Endothelial cell of umbilical vein (primary cell): Measurements from ENCODE around the gene EPB41L4B. TPM values are rescaled to one million over a fixed set of nuclear protein-coding genes. Genes with fewer than 3 reads are reported as not detected.
"Not testable (repeated sequence)": the region's sequence is repeated elsewhere in the genome, so short reads cannot be mapped to it uniquely, and the experiment has no call there.

ENCODE experiments used
- BruUV-seq: library from RNA; stranded (reverse); fragments of 400-500 nt; replicated peaks from 2 replicates; lab custom pipeline; 2021; lab: Mats Ljungman, UMichigan
- CTCF ChIA-PET: fragments of 300-600, 350-600 bp; sonication (Branson Sonifier 250); formaldehyde crosslinking; loops from one replicate; lab custom pipeline; 2021; ENCODE audit warnings: antibody characterized with exemption, inconsistent platforms; lab: Charles Lee
- POLR2A ChIA-PET: fragments of 300-600, 350-600 bp; sonication (Branson Sonifier 250); formaldehyde crosslinking; loops from one replicate; lab custom pipeline; 2021; ENCODE audit warnings: antibody characterized with exemption, inconsistent platforms; lab: Charles Lee
- DNase-seq: peaks from one replicate; pipeline ENCODE4 v3.0.0-alpha.2; 2011; ENCODE audit warnings: low read depth, low spot score
- FAIRE-seq: peaks from 2 replicates; lab custom pipeline; 2011; peaks lifted over from hg19 to GRCh38; lab: Jason Lieb, UNC
- H2AFZ ChIP-seq: 2 replicates; pipeline ENCODE4 v1.6.0; 2012; ENCODE audit warnings: low read depth, low read length, control low read depth, inconsistent platforms
- H3K27ac ChIP-seq: 2 replicates; pipeline ENCODE4 v1.5.1; 2011; ENCODE audit warnings: low read depth, mild to moderate bottlenecking, control low read depth, low read length, moderate library complexity; ENCODE audit not compliant: insufficient read depth
- H3K27me3 ChIP-seq, 2 experiments: 2 replicates each; pipeline versions ENCODE4 v1.6.0 to v1.6.1; 2011; ENCODE audit warnings: low read length in 2 of 2, mixed read lengths in 1 of 2; ENCODE audit not compliant: control insufficient read depth in 2 of 2, insufficient read depth in 2 of 2
- H3K36me3 ChIP-seq, 2 experiments: 2 replicates in 1 of 2; 3 replicates in 1 of 2; pipeline ENCODE4 v1.5.1; 2011; ENCODE audit warnings: low read length in 2 of 2, mild to moderate bottlenecking in 1 of 2, moderate library complexity in 1 of 2; ENCODE audit not compliant: control insufficient read depth in 2 of 2, insufficient read depth in 2 of 2; ENCODE audit errors: extremely low read depth in 1 of 2
- H3K4me1 ChIP-seq: 3 replicates; pipeline ENCODE4 v1.5.1; 2011; ENCODE audit warnings: mild to moderate bottlenecking, low read length; ENCODE audit not compliant: control insufficient read depth, insufficient read depth; ENCODE audit errors: extremely low read depth
- H3K4me2 ChIP-seq: 2 replicates; pipeline ENCODE4 v1.6.1; 2011; ENCODE audit warnings: low read length, control low read depth, mixed read lengths; ENCODE audit not compliant: insufficient read depth
- H3K4me3 ChIP-seq, 3 experiments: fragments of 200-600 bp in 1 of 3; sonication (generic), shearing (Covaris generic) in 1 of 3; replicated peaks in 1 of 3; 2 replicates each; pipeline ENCODE4 v1.5.1; 2011 to 2016; ENCODE audit warnings: control low read depth in 3 of 3, low read length in 3 of 3, mild to moderate bottlenecking in 2 of 3, inconsistent platforms in 1 of 3, low read depth in 1 of 3, moderate library complexity in 1 of 3; ENCODE audit not compliant: insufficient read depth in 1 of 3
- H3K79me2 ChIP-seq: 2 replicates; pipeline ENCODE4 v1.6.0; 2012; ENCODE audit warnings: low read length, inconsistent platforms; ENCODE audit not compliant: control insufficient read depth, insufficient read depth
- H3K9ac ChIP-seq: replicated peaks from 2 replicates; pipeline ENCODE3; 2011; ENCODE audit warnings: low read length, control low read depth; ENCODE audit not compliant: insufficient read depth; ENCODE audit errors: extremely low read depth
- H3K9me1 ChIP-seq: replicated peaks from 3 replicates; pipeline ENCODE4 v1.6.0; 2011; ENCODE audit warnings: mild to moderate bottlenecking, low read length; ENCODE audit not compliant: control insufficient read depth, insufficient read depth; ENCODE audit errors: extremely low read depth
- H3K9me3 ChIP-seq: replicated peaks from 2 replicates; pipeline ENCODE4 v1.5.1; 2012; ENCODE audit warnings: low read length, inconsistent platforms; ENCODE audit not compliant: control insufficient read depth, insufficient read depth
- H4K20me1 ChIP-seq: replicated peaks from 2 replicates; pipeline ENCODE3; 2011; ENCODE audit warnings: mild to moderate bottlenecking, low read length; ENCODE audit not compliant: control insufficient read depth, insufficient read depth; ENCODE audit errors: extremely low read depth
- EZH2 ChIP-seq: IDR thresholded peaks from 2 replicates; pipeline ENCODE4 v1.6.1; 2012; ENCODE audit warnings: borderline replicate concordance, low read depth, mild to moderate bottlenecking, moderate library complexity, low read length, inconsistent platforms; ENCODE audit not compliant: severe bottlenecking
- GATA2 ChIP-seq: IDR thresholded peaks from 2 replicates; pipeline ENCODE4 v1.7.0; 2011; ENCODE audit warnings: low read depth, mild to moderate bottlenecking, moderate library complexity, mixed read lengths, low read length; ENCODE audit not compliant: insufficient read length, insufficient read depth
- JUN ChIP-seq: IDR thresholded peaks from 2 replicates; pipeline ENCODE4 v1.6.1; 2011; ENCODE audit warnings: borderline replicate concordance, low read depth; ENCODE audit not compliant: insufficient read length, insufficient read depth
- MYC ChIP-seq: IDR thresholded peaks from one replicate; pipeline ENCODE4 v1.6.1; 2011; ENCODE audit warnings: mild to moderate bottlenecking, low read depth, low read length
- dilution Hi-C: fragments of 300-500 bp; cut with MboI; formaldehyde crosslinking; loops from one replicate; pipeline ENCODE4 v1.15.0; 2019; ENCODE audit warnings: low sequenced_read_pairs; ENCODE audit not compliant: extremely low pct_ligation_motif_present
- intact Hi-C: fragments of 100-400 bp; cut with micrococcal nuclease; formaldehyde crosslinking; loops from one replicate; pipeline ENCODE4 v1.10.0; 2022
- polyA plus RNA-seq, 4 experiments: library from polyadenylated mRNA; depleted of rRNA in 3 of 4; stranded (reverse) in 3 of 4; unstranded in 1 of 4; fragments of >200 nt; gene quantifications; 2 replicates each; pipeline versions ENCODE4 v1.2.1 to v1.2.3, GENCODE V29; 2011 to 2012; ENCODE audit warnings: missing spikeins in 1 of 4
- total RNA-seq: library from RNA; stranded (reverse); gene quantifications from 2 replicates; pipeline ENCODE4 v1.2.3, GENCODE V29; 2021
- TF ChIP-seq, protein P1 (sequence below), 2 donors: IDR thresholded peaks; 1 replicate in 1 of 2; 2 replicates in 1 of 2; pipeline ENCODE4 v1.5.1; 2011; ENCODE audit warnings: low read length in 2 of 2, mild to moderate bottlenecking in 2 of 2, moderate library complexity in 2 of 2, control low read depth in 1 of 2, inconsistent platforms in 1 of 2, low read depth in 1 of 2; ENCODE audit not compliant: insufficient read depth in 1 of 2; ENCODE audit errors: extremely low read depth in 1 of 2

EPB41L4B gene
- total and polyA plus RNA-seq, 2 donors (not counting 3 experiments of a cell fraction or from before 2014, with no cell fraction given) = 0.10 to 0.15 TPM

- H3K4me1 ChIP-seq = no peaks in the 10 kb centered on the region
- no peaks in the 10 kb centered on the region for H3K9me3 ChIP-seq
- no peaks in the 10 kb centered on the region for H4K20me1 ChIP-seq
- DNase-seq (no peak), FAIRE-seq (no peak)
- intact Hi-C loops (no loop called here), dilution Hi-C loops (no loop called here)
- TF ChIP-seq MYC (no peak), EZH2 (no peak), JUN (no peak), GATA2 (no peak)
- TF ChIP-seq, protein P1, sequence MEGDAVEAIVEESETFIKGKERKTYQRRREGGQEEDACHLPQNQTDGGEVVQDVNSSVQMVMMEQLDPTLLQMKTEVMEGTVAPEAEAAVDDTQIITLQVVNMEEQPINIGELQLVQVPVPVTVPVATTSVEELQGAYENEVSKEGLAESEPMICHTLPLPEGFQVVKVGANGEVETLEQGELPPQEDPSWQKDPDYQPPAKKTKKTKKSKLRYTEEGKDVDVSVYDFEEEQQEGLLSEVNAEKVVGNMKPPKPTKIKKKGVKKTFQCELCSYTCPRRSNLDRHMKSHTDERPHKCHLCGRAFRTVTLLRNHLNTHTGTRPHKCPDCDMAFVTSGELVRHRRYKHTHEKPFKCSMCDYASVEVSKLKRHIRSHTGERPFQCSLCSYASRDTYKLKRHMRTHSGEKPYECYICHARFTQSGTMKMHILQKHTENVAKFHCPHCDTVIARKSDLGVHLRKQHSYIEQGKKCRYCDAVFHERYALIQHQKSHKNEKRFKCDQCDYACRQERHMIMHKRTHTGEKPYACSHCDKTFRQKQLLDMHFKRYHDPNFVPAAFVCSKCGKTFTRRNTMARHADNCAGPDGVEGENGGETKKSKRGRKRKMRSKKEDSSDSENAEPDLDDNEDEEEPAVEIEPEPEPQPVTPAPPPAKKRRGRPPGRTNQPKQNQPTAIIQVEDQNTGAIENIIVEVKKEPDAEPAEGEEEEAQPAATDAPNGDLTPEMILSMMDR (IDR thresholded peaks at IDR 0.05; ENCODE audit: extremely low read depth in 1 of 2, insufficient read depth in 1 of 2, low read depth in 1 of 2, low read length in 2 of 2) = no peak
- POLR2A ChIA-PET = no interaction called here
- no peaks in the 10 kb centered on the region for H3K79me2 ChIP-seq
- BruUV-seq = no TSS peak
- CTCF ChIA-PET = no interaction called here
- H3K36me3 ChIP-seq = no peaks in the 10 kb centered on the region
- H3K27ac ChIP-seq = no peak overlapping the region
- no peaks in the 10 kb centered on the region for H3K9me1 ChIP-seq
- H3K9ac ChIP-seq = no peak overlapping the region
- no peak overlapping the region for H3K4me3 ChIP-seq
- H3K4me2 ChIP-seq = no peak overlapping the region
- no peak overlapping the region for H2AFZ ChIP-seq
- no peaks in the 10 kb centered on the region for H3K27me3 ChIP-seq
Observed at GRCh38 chr9:109286571-109286977, 34.3 kb downstream of the EPB41L4B start.

GRCh38 chr9:109283672-109284071 is 37.2 kb downstream of the EPB41L4B start:
- DNase-seq, H3K9me3 ChIP-seq, H3K4me1 ChIP-seq, H3K9ac ChIP-seq, POLR2A ChIA-PET, intact Hi-C loops, dilution Hi-C loops, H3K9me1 ChIP-seq, H2AFZ ChIP-seq, H3K79me2 ChIP-seq, H3K36me3 ChIP-seq, BruUV-seq, H4K20me1 ChIP-seq, FAIRE-seq, CTCF ChIA-PET, H3K4me2 ChIP-seq, H3K27ac ChIP-seq, H3K27me3 ChIP-seq, H3K4me3 ChIP-seq: not testable (repeated sequence)
